Dendritic cell treated with granulocyte-macrophage colony-stimulating factor and Interleukin-4, amounts not matched to agents 40 ng/mL and 50 ng/mL, for 4 days (primary cell): Measurements from ENCODE around the gene DUOX1.
"Not testable (repeated sequence)": the region's sequence is repeated elsewhere in the genome, so short reads cannot be mapped to it uniquely, and the experiment has no call there.

ENCODE experiments used
- H3K27ac Mint-ChIP-seq: one replicate; pipeline ENCODE4 v1.8.0; 2022; ENCODE audit warnings: mild to moderate bottlenecking, mixed read lengths
- H3K27me3 Mint-ChIP-seq: one replicate; pipeline ENCODE4 v1.8.0; 2022; ENCODE audit warnings: mild to moderate bottlenecking, mixed read lengths
- H3K36me3 Mint-ChIP-seq: one replicate; pipeline ENCODE4 v1.8.0; 2022; ENCODE audit warnings: low read depth, mixed read lengths
- H3K4me1 Mint-ChIP-seq: one replicate; pipeline ENCODE4 v1.8.0; 2022; ENCODE audit warnings: low read depth, mixed read lengths
- H3K4me3 Mint-ChIP-seq: one replicate; pipeline ENCODE4 v1.8.0; 2022; ENCODE audit warnings: mild to moderate bottlenecking, moderate library complexity, mixed read lengths
- H3K9me3 Mint-ChIP-seq: one replicate; pipeline ENCODE4 v1.8.0; 2022; ENCODE audit warnings: mixed read lengths
- intact Hi-C: fragments of 100-400 bp; cut with micrococcal nuclease; formaldehyde crosslinking; loops from one replicate; pipeline ENCODE4 v1.15.0; 2022

The DUOX1 gene

GRCh38 chr15:45121706-45122417, 7.9 kb upstream of the DUOX1 start:
- intact Hi-C loops: no loop called here
- Mint-ChIP-seq H3K36me3 (peaks cover 35% of the 10 kb centered on the region), H3K27me3 (peaks cover 60% of the 10 kb centered on the region)

DNA sequence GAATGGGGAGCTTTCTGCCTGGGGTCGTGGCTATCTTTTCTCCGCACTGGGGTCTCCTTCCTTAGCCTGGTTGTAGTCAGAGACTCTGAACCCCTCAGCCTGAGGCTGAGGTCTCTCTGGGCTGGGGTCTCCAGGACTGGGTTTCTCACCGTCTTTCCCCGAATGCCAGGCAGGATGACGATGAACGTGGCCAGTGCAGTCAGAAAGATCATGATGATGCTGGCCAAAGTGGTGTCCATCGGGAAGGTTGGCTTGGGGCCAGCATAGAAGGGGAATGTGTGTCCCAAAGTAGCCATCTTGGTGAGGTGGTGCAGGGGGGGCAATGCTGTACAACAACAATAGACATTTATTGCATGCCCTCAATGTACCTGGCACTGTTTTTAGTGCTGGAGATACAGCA, 7.1 kb upstream of the DUOX1 start:
- intact Hi-C loops: no loop called here
- Mint-ChIP-seq H3K4me3 (no peak overlapping the region), H3K27me3 (peaks cover 55% of the 10 kb centered on the region)

More at GRCh38 chr15:45121706-45122417, 7.9 kb upstream of the DUOX1 start:
- Mint-ChIP-seq H3K4me1 (peaks cover 22% of the 10 kb centered on the region), H3K27ac (no peak overlapping the region), H3K9me3 (no peaks in the 10 kb centered on the region), H3K4me3 (no peak overlapping the region)

DNA sequence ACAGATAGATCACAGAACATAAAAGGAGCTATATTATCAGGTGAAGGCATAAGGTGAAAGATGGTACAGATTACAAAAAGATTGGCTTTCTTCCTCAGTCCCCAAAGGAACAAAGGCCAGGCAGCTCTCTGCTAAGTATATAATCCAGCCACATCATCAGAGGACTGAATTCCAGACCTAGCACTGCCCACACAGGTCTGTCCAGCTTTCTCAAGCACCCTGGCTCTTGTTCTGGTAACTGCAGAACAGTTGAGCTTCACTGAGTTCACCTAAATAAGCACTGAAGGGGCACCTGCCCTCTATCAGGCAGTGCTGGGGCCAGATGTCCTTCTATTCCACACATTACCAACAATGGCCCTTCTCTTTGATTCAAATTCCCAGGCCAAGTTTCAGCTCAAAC, 6.4 kb upstream of the DUOX1 start:
- intact Hi-C loops: no loop called here
- H3K4me1 Mint-ChIP-seq: peaks cover 13% of the 10 kb centered on the region
- no peak overlapping the region for H3K27ac Mint-ChIP-seq
- H3K36me3 Mint-ChIP-seq: peaks cover 26% of the 10 kb centered on the region
- H3K27me3 Mint-ChIP-seq: peaks cover 56% of the 10 kb centered on the region
- no peak overlapping the region for H3K4me3 Mint-ChIP-seq
- no peaks in the 10 kb centered on the region for H3K9me3 Mint-ChIP-seq

More for the DNA sequence above, 7.1 kb upstream of the DUOX1 start:
- peaks cover 31% of the 10 kb centered on the region for H3K36me3 Mint-ChIP-seq
- H3K4me1 Mint-ChIP-seq: peaks cover 14% of the 10 kb centered on the region
- no peak overlapping the region for H3K27ac Mint-ChIP-seq
- no peaks in the 10 kb centered on the region for H3K9me3 Mint-ChIP-seq

GRCh38 chr15:45126535-45127158, 3.1 kb upstream of the DUOX1 start:
- Mint-ChIP-seq H3K27ac (no peak overlapping the region), H3K4me1 (peaks cover 29% of the 10 kb centered on the region), H3K36me3 (peaks cover 4% of the 10 kb centered on the region), H3K9me3 (no peaks in the 10 kb centered on the region), H3K27me3 (peaks cover 72% of the 10 kb centered on the region), H3K4me3 (no peak overlapping the region)
- intact Hi-C loops: loop anchor here (5.0 kb wide), 1 partner anchor 36 kb away; no protein-coding TSS in a partner anchor

DNA sequence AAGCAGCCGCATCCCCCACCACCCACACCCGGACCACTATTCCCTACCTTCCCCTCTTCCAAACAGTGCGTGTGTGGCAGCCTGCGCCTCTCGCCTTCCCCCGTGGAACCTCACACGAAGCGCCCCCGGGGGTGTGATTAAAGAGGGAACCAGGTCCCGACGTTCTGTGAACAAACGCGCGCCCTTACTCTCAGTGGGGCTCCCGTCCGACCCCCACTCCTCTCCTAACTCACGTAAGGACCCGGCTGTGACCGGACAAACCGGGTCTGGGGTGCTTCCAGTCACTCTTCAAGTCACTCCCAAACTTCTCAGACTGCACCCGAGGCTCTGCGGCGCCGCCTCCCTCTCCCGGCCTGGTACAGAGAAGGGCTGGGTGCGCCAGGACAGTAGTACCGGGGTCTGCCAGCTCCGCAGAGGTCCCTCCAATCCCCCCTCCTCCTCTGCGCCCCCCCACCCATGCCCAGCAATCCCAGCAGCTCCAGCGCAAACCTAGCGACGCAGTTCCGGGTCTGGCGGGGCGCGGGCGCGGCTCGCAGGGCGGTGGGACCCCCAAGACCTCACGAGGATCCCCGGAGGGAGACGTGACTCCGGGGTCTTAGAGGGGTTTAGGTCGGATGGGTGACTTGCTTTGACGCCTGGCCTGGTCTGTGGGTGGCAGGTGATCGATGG, 689 bp upstream of the DUOX1 start:
- Mint-ChIP-seq H3K4me3 (peak overlapping the region; percentile 77), H3K4me1 (peaks cover 24% of the 10 kb centered on the region), H3K27ac (peak overlapping the region; percentile 52), H3K27me3 (peaks cover 86% of the 10 kb centered on the region), H3K9me3 (no peaks in the 10 kb centered on the region), H3K36me3 (peaks cover 19% of the 10 kb centered on the region)
- intact Hi-C loops: loop anchor here (5.0 kb wide), 1 partner anchor 33 kb away; no protein-coding TSS in a partner anchor

- peaks cover 32% of the 10 kb centered on the region for H3K4me1 Mint-ChIP-seq
- H3K27me3 Mint-ChIP-seq: peaks cover 88% of the 10 kb centered on the region
- no peaks in the 10 kb centered on the region for H3K9me3 Mint-ChIP-seq
- peaks cover 27% of the 10 kb centered on the region for H3K36me3 Mint-ChIP-seq
- intact Hi-C loops: no loop called here
- H3K4me3 Mint-ChIP-seq: peak overlapping the region; percentile 77
- peak overlapping the region; percentile 52 for H3K27ac Mint-ChIP-seq
Observed at GRCh38 chr15:45130291-45131000, 652 bp downstream of the DUOX1 start.

DNA sequence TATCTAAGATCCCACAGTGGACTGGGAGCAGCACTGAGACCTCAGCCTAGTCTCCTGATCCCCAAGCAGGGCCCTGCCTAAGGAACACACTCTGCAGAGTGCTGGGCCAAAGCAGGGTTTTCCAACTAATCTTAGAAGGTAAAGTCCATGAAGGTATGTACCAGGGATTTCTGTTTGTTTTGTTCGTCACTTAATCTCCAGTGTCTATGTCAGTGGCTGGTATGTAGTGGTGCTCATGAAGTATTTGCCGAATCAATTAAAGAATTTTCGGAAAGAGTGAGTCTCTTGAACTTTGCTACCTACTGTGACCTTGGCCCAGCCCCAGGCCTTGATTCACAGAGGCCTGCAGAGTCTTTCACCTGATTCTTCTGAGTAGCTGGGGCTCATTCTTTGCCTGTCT, 1.7 kb downstream of the DUOX1 start:
- H3K9me3 Mint-ChIP-seq: no peaks in the 10 kb centered on the region
- no peak overlapping the region for H3K4me3 Mint-ChIP-seq
- peaks cover 32% of the 10 kb centered on the region for H3K4me1 Mint-ChIP-seq
- H3K27me3 Mint-ChIP-seq: peaks cover 84% of the 10 kb centered on the region
- intact Hi-C loops: no loop called here
- peaks cover 27% of the 10 kb centered on the region for H3K36me3 Mint-ChIP-seq
- H3K27ac Mint-ChIP-seq: no peak overlapping the region

GRCh38 chr15:45132844-45133560, 3.2 kb downstream of the DUOX1 start:
- H3K27ac Mint-ChIP-seq: no peak overlapping the region
- H3K36me3 Mint-ChIP-seq: peaks cover 32% of the 10 kb centered on the region
- peaks cover 85% of the 10 kb centered on the region for H3K27me3 Mint-ChIP-seq
- intact Hi-C loops: no loop called here
- H3K9me3 Mint-ChIP-seq: no peaks in the 10 kb centered on the region
- H3K4me3 Mint-ChIP-seq: no peak overlapping the region
- H3K4me1 Mint-ChIP-seq: peaks cover 30% of the 10 kb centered on the region

GRCh38 chr15:45133561-45133920, 3.7 kb downstream of the DUOX1 start:
- Mint-ChIP-seq H3K9me3 (no peaks in the 10 kb centered on the region), H3K4me1 (peaks cover 25% of the 10 kb centered on the region), H3K36me3 (peaks cover 37% of the 10 kb centered on the region), H3K27ac (no peak overlapping the region), H3K27me3 (peaks cover 82% of the 10 kb centered on the region), H3K4me3 (no peak overlapping the region)
- intact Hi-C loops: no loop called here

DNA sequence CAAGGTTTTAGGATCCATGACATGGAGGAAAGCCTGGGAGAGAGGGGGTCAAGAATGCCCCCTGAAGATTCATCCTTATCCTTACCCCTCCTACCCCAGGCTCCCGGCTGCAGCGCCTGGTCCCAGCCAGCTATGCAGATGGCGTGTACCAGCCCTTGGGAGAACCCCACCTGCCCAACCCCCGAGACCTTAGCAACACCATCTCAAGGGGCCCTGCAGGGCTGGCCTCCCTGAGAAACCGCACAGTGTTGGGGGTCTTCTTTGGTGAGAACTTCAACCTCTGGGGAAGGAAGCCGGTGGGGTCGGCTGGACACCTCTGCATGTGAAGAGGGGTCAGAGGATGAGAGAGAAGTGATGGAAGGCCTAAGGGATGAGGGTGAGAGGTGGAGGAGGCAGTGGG, 4.3 kb downstream of the DUOX1 start:
- Mint-ChIP-seq H3K36me3 (peaks cover 42% of the 10 kb centered on the region), H3K27ac (no peak overlapping the region), H3K9me3 (no peaks in the 10 kb centered on the region), H3K4me3 (no peak overlapping the region), H3K4me1 (peaks cover 20% of the 10 kb centered on the region), H3K27me3 (peaks cover 77% of the 10 kb centered on the region)
- intact Hi-C loops: no loop called here

- H3K27me3 Mint-ChIP-seq: peaks cover 68% of the 10 kb centered on the region
- intact Hi-C loops: no loop called here
- H3K4me1 Mint-ChIP-seq: peaks cover 17% of the 10 kb centered on the region
- H3K9me3 Mint-ChIP-seq: no peaks in the 10 kb centered on the region
- H3K27ac Mint-ChIP-seq: peak overlapping the region; percentile 3
- peaks cover 46% of the 10 kb centered on the region for H3K36me3 Mint-ChIP-seq
- H3K4me3 Mint-ChIP-seq: no peak overlapping the region
Observed at GRCh38 chr15:45134682-45135604, 5.1 kb downstream of the DUOX1 start.

DNA sequence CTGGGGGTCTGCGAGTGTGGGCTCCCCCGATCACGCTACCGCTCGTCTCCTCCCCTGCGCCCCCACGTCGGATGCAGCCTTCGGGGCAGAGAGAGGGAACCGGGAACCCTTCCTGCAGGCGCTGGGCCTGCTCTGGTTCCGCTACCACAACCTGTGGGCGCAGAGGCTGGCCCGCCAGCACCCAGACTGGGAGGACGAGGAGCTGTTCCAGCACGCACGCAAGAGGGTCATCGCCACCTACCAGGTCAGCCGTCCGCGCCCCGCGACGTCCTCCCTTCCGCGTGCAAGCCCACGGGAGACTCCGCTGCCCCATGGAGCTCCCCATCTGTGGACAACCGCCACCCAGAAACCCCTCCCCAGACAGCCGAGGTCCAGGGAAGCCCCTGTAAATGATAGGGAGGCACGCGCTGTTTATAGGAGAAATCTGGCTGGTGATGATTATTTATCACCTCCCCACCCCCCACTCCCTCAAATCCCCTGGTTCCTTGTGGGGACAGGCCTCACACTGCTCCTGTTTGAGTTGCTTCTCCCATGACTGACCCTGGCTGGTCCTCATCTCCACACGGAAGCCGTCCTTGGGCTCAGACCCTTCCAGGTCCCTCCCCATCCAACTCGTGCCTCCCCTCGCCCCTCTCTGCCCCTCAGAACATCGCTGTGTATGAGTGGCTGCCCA, 6.0 kb downstream of the DUOX1 start:
- intact Hi-C loops, H3K4me3 Mint-ChIP-seq, H3K27ac Mint-ChIP-seq, H3K9me3 Mint-ChIP-seq: not testable (repeated sequence)
- peaks cover 47% of the 10 kb centered on the region for H3K36me3 Mint-ChIP-seq
- peaks cover 12% of the 10 kb centered on the region for H3K4me1 Mint-ChIP-seq
- H3K27me3 Mint-ChIP-seq: peaks cover 59% of the 10 kb centered on the region
